ENCODE results near the gene LRBA.

The LRBA gene

GRCh38 chr4:150982557-150983233 is 32.4 kb downstream of the LRBA start:
- Histone ChIP-seq H3K36me3 (no peaks in the 10 kb centered on the region; the same call in 1 of the 2 replicates), H3K4me3 (no peak overlapping the region), H3K4me2 (0 out of 2 replicates have a peak overlapping the region, but pooled peaks have one; percentile 6), H3K9me3 (peaks cover 10% of the 10 kb centered on the region), H3K27me3 (no peaks in the 10 kb centered on the region), H3K9ac (no peak overlapping the region), H3K27ac (no peak overlapping the region), H3K4me1 (peaks cover 5% of the 10 kb centered on the region; the same call in 1 of the 2 replicates), H4K20me1 (no peaks in the 10 kb centered on the region)
- no peak for TF ChIP-seq Cebpa-rat (IDR thresholded peaks at IDR 0.05)

- no peak for TF ChIP-seq Cebpa-rat (IDR thresholded peaks at IDR 0.05)
- H3K27ac ChIP-seq: no peak overlapping the region
Observed at GRCh38 chr4:150978738-150979575, 36.1 kb downstream of the LRBA start.

GRCh38 chr4:150976478-150977118 is 38.5 kb downstream of the LRBA start:
- Histone ChIP-seq H3K4me3 (no peak overlapping the region), H3K4me1 (no peaks in the 10 kb centered on the region), H3K9ac (no peak overlapping the region), H4K20me1 (no peaks in the 10 kb centered on the region), H3K4me2 (no peak overlapping the region), H3K27ac (no peak overlapping the region), H3K36me3 (0 out of 2 replicates have a peak, but pooled peaks cover 7% of the 10 kb centered on the region), H3K9me3 (peaks cover 18% of the 10 kb centered on the region), H3K27me3 (no peaks in the 10 kb centered on the region)
- TF ChIP-seq Cebpa-rat (IDR thresholded peaks at IDR 0.05): no peak

More at GRCh38 chr4:150978738-150979575, 36.1 kb downstream of the LRBA start:
- peaks cover 18% of the 10 kb centered on the region for H3K9me3 ChIP-seq
- no peaks in the 10 kb centered on the region for H3K27me3 ChIP-seq
- H3K4me2 ChIP-seq: no peak overlapping the region
- peaks cover 5% of the 10 kb centered on the region; the same call in 1 of the 2 replicates for H3K4me1 ChIP-seq
- no peaks in the 10 kb centered on the region for H4K20me1 ChIP-seq
- H3K36me3 ChIP-seq: peaks cover 7% of the 10 kb centered on the region; the same call in 1 of the 2 replicates
- H3K4me3 ChIP-seq: no peak overlapping the region
- no peak overlapping the region for H3K9ac ChIP-seq

- Histone ChIP-seq H3K4me3 (no peak overlapping the region), H3K27ac (no peak overlapping the region), H3K4me2 (no peak overlapping the region), H3K9ac (no peak overlapping the region), H4K20me1 (no peaks in the 10 kb centered on the region), H3K9me3 (peaks cover 18% of the 10 kb centered on the region), H3K36me3 (0 out of 2 replicates have a peak, but pooled peaks cover 7% of the 10 kb centered on the region), H3K4me1 (no peaks in the 10 kb centered on the region), H3K27me3 (no peaks in the 10 kb centered on the region)
- no peak for TF ChIP-seq Cebpa-rat (IDR thresholded peaks at IDR 0.05)
Observed at GRCh38 chr4:150974750-150975149, 40.3 kb downstream of the LRBA start.

GRCh38 chr4:150974252-150974640 is 40.8 kb downstream of the LRBA start:
- no peak overlapping the region for H3K9ac ChIP-seq
- H3K4me2 ChIP-seq: no peak overlapping the region
- no peak overlapping the region for H3K4me3 ChIP-seq
- H3K36me3 ChIP-seq: 0 out of 2 replicates have a peak, but pooled peaks cover 7% of the 10 kb centered on the region
- no peak for TF ChIP-seq Cebpa-rat (IDR thresholded peaks at IDR 0.05)
- H3K27ac ChIP-seq: no peak overlapping the region
- no peaks in the 10 kb centered on the region for H3K4me1 ChIP-seq
- H3K9me3 ChIP-seq: peaks cover 18% of the 10 kb centered on the region
- H3K27me3 ChIP-seq: no peaks in the 10 kb centered on the region
- no peaks in the 10 kb centered on the region for H4K20me1 ChIP-seq

GRCh38 chr4:150973626-150974251 is 41.3 kb downstream of the LRBA start:
- H3K4me3 ChIP-seq: no peak overlapping the region
- H3K36me3 ChIP-seq: 0 out of 2 replicates have a peak, but pooled peaks cover 7% of the 10 kb centered on the region
- 0 out of 2 replicates have a peak, but pooled peaks cover 14% of the 10 kb centered on the region for H3K9me3 ChIP-seq
- no peaks in the 10 kb centered on the region for H4K20me1 ChIP-seq
- TF ChIP-seq Cebpa-rat (IDR thresholded peaks at IDR 0.05): no peak
- H3K4me1 ChIP-seq: no peaks in the 10 kb centered on the region
- H3K27ac ChIP-seq: no peak overlapping the region
- no peaks in the 10 kb centered on the region for H3K27me3 ChIP-seq
- no peak overlapping the region for H3K9ac ChIP-seq
- no peak overlapping the region for H3K4me2 ChIP-seq

- Histone ChIP-seq H3K9me3 (peaks cover 13% of the 10 kb centered on the region; the same call in 1 of the 2 replicates), H3K27ac (no peak overlapping the region), H3K36me3 (0 out of 2 replicates have a peak, but pooled peaks cover 6% of the 10 kb centered on the region), H3K4me3 (no peak overlapping the region), H3K4me2 (no peak overlapping the region), H3K27me3 (no peaks in the 10 kb centered on the region), H3K4me1 (no peaks in the 10 kb centered on the region), H3K9ac (no peak overlapping the region), H4K20me1 (no peaks in the 10 kb centered on the region)
- TF ChIP-seq Cebpa-rat (IDR thresholded peaks at IDR 0.05): no peak
Observed at GRCh38 chr4:150972592-150972991, 42.5 kb downstream of the LRBA start.

- no peak overlapping the region for H3K27ac ChIP-seq
- H3K9ac ChIP-seq: no peak overlapping the region
- no peak for TF ChIP-seq Cebpa-rat (IDR thresholded peaks at IDR 0.05)
- H3K4me1 ChIP-seq: no peaks in the 10 kb centered on the region
- H3K36me3 ChIP-seq: no peaks in the 10 kb centered on the region
- no peaks in the 10 kb centered on the region for H3K27me3 ChIP-seq
- no peak overlapping the region for H3K4me3 ChIP-seq
- no peak overlapping the region for H3K4me2 ChIP-seq
- H3K9me3 ChIP-seq: peaks cover 7% of the 10 kb centered on the region; the same call in 1 of the 2 replicates
- no peaks in the 10 kb centered on the region for H4K20me1 ChIP-seq
Observed at GRCh38 chr4:150971901-150972300, 43.2 kb downstream of the LRBA start.

- no peak overlapping the region for H3K27ac ChIP-seq
- no peaks in the 10 kb centered on the region for H4K20me1 ChIP-seq
- TF ChIP-seq Cebpa-rat (IDR thresholded peaks at IDR 0.05): no peak
- no peak overlapping the region for H3K9ac ChIP-seq
- H3K27me3 ChIP-seq: no peaks in the 10 kb centered on the region
- no peaks in the 10 kb centered on the region for H3K36me3 ChIP-seq
- H3K9me3 ChIP-seq: peaks cover 11% of the 10 kb centered on the region; the same call in 1 of the 2 replicates
- H3K4me1 ChIP-seq: no peaks in the 10 kb centered on the region
- H3K4me2 ChIP-seq: no peak overlapping the region
- H3K4me3 ChIP-seq: no peak overlapping the region
Observed at GRCh38 chr4:150970685-150971151, 44.4 kb downstream of the LRBA start.
